ENCODE data around the gene FOXF1.
A peak's percentile ranks its signal among the peaks of the same experiment; 100 is the strongest.

FOXF1 gene

DNA sequence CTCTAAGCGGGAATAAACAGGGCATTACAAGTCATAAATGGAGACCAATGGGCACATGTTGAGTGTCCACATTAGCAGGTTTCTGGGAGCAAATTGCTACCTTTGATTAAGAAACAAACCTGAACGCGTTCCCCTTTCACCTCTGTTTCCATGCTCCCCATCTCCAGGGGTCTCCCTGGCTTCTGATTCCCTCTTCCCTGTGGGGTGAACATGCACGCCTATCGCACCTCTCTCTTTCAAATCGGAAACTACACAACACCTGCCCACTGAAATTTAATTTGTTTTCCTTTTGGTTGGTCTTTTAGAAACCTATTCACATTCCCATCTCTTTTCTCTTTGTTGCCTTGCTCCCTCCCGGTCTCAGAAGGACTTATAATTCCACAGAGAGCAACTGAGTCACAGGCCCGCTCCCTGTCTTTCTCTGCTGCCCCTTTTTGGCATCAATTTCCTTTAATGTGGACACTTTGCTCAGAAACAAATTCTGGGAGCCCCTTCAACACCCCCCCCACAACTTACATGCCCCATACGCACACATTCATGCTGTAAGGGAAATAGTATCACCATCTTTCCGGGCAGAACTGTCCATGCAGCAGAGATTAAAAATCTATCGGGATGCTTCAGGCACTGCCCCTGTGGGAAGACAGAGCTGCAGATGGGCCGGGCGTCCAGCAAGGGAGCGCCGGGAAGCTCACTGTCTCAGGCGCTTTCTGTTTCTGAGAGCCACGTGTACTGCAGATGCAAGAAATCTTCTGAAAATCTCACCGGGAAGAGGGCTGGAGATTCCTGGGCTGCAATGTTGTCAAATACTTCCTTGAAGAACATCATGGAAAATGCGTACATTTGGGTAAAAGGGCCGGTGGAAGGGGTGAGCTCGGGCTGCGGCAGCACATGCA is 7.2 kb upstream of the FOXF1 start:
- TF ChIP-seq ARNT (IDR thresholded peaks at IDR 0.05) (no peak), ELF4 (IDR thresholded peaks at IDR 0.05) (no peak), CTBP1 (IDR thresholded peaks at IDR 0.05; ENCODE audit: borderline replicate concordance) (no peak), L3MBTL2 (conservative IDR thresholded peaks at IDR 0.05) (no peak), NFRKB (IDR thresholded peaks at IDR 0.05) (no peak), SUZ12 (IDR thresholded peaks at IDR 0.05) (no peak), FOXK2 (IDR thresholded peaks at IDR 0.05) (no peak), LEF1 (IDR thresholded peaks at IDR 0.05; ENCODE audit: borderline replicate concordance) (no peak), SP1 (IDR thresholded peaks at IDR 0.05) (no peak), PKNOX1 (IDR thresholded peaks at IDR 0.05) (no peak), FOXM1 (IDR thresholded peaks at IDR 0.05; ENCODE audit: borderline replicate concordance) (no peak), BHLHE40 (IDR thresholded peaks at IDR 0.05; ENCODE audit: borderline replicate concordance) (no peak)
- ChIA-PET POLR2A (no interaction called here), CTCF (no interaction called here)
- DNase-seq (ENCODE audit: extremely low spot score): no peak

DNA sequence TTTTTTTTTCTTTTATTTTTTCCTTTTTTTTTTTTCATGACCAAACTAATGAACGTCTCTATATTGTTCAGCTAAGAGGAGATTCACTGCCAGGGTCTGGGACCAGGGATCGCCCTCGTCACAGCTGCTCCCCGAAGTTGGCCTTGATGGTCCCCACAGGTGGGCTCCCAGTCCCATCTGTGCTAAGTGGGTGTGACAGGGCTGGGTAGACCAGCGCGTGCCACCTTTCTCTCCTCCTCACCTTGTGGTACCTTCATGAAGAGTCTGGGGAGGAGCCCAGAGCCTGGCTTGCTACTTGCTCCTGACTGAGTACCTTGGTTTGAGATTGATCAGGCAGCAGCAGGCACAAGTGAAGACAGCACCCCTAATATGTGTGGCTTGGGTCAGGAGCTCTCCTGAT is 6.5 kb upstream of the FOXF1 start:
- no peak for DNase-seq (ENCODE audit: extremely low spot score)
- TF ChIP-seq PKNOX1 (IDR thresholded peaks at IDR 0.05) (no peak), LEF1 (IDR thresholded peaks at IDR 0.05; ENCODE audit: borderline replicate concordance) (no peak), FOXM1 (IDR thresholded peaks at IDR 0.05; ENCODE audit: borderline replicate concordance) (no peak), ZNF384 (IDR thresholded peaks at IDR 0.05) (no peak), L3MBTL2 (conservative IDR thresholded peaks at IDR 0.05) (no peak), HDGF (IDR thresholded peaks at IDR 0.05; ENCODE audit: borderline replicate concordance) (no peak), NFRKB (IDR thresholded peaks at IDR 0.05) (no peak), ARNT (IDR thresholded peaks at IDR 0.05) (no peak), TARDBP (IDR thresholded peaks at IDR 0.05) (no peak), BHLHE40 (IDR thresholded peaks at IDR 0.05; ENCODE audit: borderline replicate concordance) (no peak)
- ChIA-PET CTCF (no interaction called here), POLR2A (no interaction called here)

DNA sequence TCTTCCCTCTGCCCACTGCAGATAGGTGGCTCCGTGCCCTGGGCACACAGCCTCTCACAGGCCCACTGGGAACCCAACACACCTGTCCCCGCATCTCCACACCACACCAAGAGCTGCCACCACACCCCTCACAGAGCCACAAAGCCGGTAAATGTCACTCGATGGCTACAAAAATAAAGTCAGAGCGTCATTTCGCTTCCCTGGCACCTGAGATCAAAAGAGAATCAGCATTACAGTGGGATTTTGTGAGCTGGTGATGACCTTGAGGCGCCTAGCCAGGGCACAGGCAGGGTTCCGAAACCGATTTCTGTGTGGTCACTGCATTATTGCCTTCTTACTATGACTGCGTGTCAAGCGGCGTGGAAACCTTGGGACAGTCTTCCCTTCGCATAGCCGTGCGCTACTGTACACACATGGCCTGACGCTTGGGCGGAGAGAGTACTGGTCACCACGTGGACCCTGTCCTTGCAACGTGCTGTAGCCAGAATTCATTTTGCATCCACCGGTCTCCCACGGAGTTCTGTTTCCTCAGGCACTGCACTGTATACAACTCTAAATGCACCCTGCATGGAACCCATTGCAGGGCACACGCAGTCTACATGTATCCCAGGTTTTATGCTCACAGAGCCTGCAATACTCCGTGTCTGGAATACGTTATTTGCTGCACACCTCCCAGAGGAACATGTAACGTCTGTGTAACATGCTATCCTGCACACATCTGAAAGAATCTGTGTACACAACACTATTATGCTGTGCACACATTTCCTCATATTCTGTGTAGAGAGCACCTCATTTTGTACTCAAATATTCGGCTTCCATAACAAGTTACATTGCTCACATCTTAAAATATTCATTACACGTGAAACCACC is 5.8 kb upstream of the FOXF1 start:
- ChIA-PET POLR2A (no interaction called here), CTCF (no interaction called here)
- no peak for DNase-seq (ENCODE audit: extremely low spot score)
- TF ChIP-seq FOXK2 (IDR thresholded peaks at IDR 0.05): no peak
- TF ChIP-seq L3MBTL2 (conservative IDR thresholded peaks at IDR 0.05): no peak
- TF ChIP-seq SP1 (IDR thresholded peaks at IDR 0.05): no peak
- TF ChIP-seq ZNF384 (IDR thresholded peaks at IDR 0.05): no peak
- TF ChIP-seq FOXA1 (IDR thresholded peaks at IDR 0.05): no peak
- no peak for TF ChIP-seq HDGF (IDR thresholded peaks at IDR 0.05; ENCODE audit: borderline replicate concordance)
- TF ChIP-seq FOXM1 (IDR thresholded peaks at IDR 0.05; ENCODE audit: borderline replicate concordance): no peak
- no peak for TF ChIP-seq CTBP1 (IDR thresholded peaks at IDR 0.05; ENCODE audit: borderline replicate concordance)
- no peak for TF ChIP-seq BHLHE40 (IDR thresholded peaks at IDR 0.05; ENCODE audit: borderline replicate concordance)
- TF ChIP-seq ELF4 (IDR thresholded peaks at IDR 0.05): no peak

DNA sequence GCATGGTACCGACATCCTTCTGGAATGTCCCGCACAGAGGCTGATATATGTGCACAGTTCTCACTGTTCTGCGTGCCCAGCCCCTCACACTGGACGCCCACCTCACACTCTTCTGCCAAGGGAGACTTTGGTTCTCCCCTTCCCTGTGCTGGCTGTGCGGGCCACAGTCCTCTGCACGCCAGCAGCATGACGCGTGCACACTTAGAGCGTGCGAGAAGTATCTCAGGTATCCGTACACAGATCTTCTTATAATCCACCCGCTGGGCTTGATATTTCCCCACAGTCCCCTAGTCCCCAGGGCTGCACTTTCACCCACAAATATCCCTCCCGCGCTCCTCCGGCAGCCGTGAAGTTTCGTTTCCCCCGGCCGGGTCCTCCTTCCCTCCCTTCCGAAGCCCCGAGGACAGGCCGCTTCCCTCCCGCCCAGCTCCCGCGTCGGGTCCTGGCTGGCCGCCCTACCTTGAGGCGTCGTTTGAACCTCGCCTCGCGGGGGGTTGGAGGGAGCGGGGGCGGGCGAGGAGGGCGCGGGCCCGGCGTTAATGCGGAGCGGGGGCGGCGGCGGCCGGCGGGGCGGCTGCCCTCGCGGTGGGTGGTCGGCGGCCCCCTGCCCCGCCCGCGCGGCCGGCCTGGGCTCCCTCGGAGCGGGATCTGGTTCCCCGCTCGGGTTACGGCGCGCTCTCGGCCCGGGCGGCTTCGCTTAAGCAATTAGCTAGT is 5.0 kb upstream of the FOXF1 start:
- DNase-seq (ENCODE audit: extremely low spot score): no peak
- TF ChIP-seq ZNF384 (IDR thresholded peaks at IDR 0.05) (no peak), SUZ12 (IDR thresholded peaks at IDR 0.05) (no peak), TARDBP (IDR thresholded peaks at IDR 0.05) (no peak), L3MBTL2 (conservative IDR thresholded peaks at IDR 0.05) (peak; percentile 73), LEF1 (IDR thresholded peaks at IDR 0.05; ENCODE audit: borderline replicate concordance) (no peak), HDGF (IDR thresholded peaks at IDR 0.05; ENCODE audit: borderline replicate concordance) (no peak), FOXK2 (IDR thresholded peaks at IDR 0.05) (no peak), FOXM1 (IDR thresholded peaks at IDR 0.05; ENCODE audit: borderline replicate concordance) (peak; percentile 38; the same call in 1 of the 2 replicates)
- POLR2A ChIA-PET: no interaction called here
- CTCF ChIA-PET: interaction anchor here (0.9 kb wide), 1 partner anchor 165 kb away, joined by 3 read pairs; no protein-coding TSS in a partner anchor

GRCh38 chr16:86505899-86506864 is 4.1 kb upstream of the FOXF1 start:
- DNase-seq (ENCODE audit: extremely low spot score): no peak
- ChIA-PET CTCF (interaction anchor here (0.6 to 0.9 kb wide), 2 partner anchors 166 to 663 kb away, joined by 3 read pairs; no protein-coding TSS in a partner anchor), POLR2A (no interaction called here)
- TF ChIP-seq L3MBTL2 (conservative IDR thresholded peaks at IDR 0.05) (no peak), HDGF (IDR thresholded peaks at IDR 0.05; ENCODE audit: borderline replicate concordance) (no peak), ZNF384 (IDR thresholded peaks at IDR 0.05) (no peak), PKNOX1 (IDR thresholded peaks at IDR 0.05) (no peak), SP1 (IDR thresholded peaks at IDR 0.05) (no peak), SUZ12 (IDR thresholded peaks at IDR 0.05) (no peak), FOXM1 (IDR thresholded peaks at IDR 0.05; ENCODE audit: borderline replicate concordance) (no peak), BHLHE40 (IDR thresholded peaks at IDR 0.05; ENCODE audit: borderline replicate concordance) (no peak), NFRKB (IDR thresholded peaks at IDR 0.05) (no peak), LEF1 (IDR thresholded peaks at IDR 0.05; ENCODE audit: borderline replicate concordance) (no peak), ELF4 (IDR thresholded peaks at IDR 0.05) (no peak), ARNT (IDR thresholded peaks at IDR 0.05) (no peak), FOXK2 (IDR thresholded peaks at IDR 0.05) (no peak), TARDBP (IDR thresholded peaks at IDR 0.05) (no peak), FOXA1 (IDR thresholded peaks at IDR 0.05) (no peak), CTBP1 (IDR thresholded peaks at IDR 0.05; ENCODE audit: borderline replicate concordance) (no peak)

Measured in HEK293T (cell line).